GM12874 (cell line): Measurements from ENCODE around the gene MN1.

Experiments used
- CTCF ChIP-seq: IDR thresholded peaks from 2 replicates; pipeline ENCODE4 v1.5.1; 2011; ENCODE audit warnings: low read depth, mild to moderate bottlenecking, control low read depth, low read length, moderate library complexity; ENCODE audit not compliant: insufficient read depth

The MN1 gene

GRCh38 chr22:27802346-27803073 is 954 bp upstream of the MN1 start:
- TF ChIP-seq CTCF, result no peak

DNA sequence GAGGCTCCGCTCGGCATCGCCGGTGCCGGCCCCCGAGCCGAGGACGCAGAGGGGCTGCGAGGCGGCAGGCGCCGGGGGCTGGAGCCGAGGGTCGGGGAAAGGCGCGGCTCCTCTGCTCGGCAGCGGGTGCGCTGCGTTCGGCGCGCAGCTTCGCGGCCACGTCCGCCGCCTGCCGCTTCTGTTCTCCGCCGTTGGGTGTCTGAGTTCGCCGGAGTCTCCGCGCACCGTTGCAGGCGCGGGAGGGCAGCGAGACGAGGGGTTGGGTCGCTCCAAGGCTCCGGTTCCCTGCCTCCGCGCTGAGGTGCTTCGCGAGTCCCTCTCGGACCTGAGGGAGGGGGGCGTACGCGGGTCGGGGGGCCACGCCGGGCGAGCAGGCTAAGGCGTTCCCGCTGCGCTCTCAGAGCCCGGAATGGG is 347 bp downstream of the MN1 start:
- no peak for TF ChIP-seq CTCF

DNA sequence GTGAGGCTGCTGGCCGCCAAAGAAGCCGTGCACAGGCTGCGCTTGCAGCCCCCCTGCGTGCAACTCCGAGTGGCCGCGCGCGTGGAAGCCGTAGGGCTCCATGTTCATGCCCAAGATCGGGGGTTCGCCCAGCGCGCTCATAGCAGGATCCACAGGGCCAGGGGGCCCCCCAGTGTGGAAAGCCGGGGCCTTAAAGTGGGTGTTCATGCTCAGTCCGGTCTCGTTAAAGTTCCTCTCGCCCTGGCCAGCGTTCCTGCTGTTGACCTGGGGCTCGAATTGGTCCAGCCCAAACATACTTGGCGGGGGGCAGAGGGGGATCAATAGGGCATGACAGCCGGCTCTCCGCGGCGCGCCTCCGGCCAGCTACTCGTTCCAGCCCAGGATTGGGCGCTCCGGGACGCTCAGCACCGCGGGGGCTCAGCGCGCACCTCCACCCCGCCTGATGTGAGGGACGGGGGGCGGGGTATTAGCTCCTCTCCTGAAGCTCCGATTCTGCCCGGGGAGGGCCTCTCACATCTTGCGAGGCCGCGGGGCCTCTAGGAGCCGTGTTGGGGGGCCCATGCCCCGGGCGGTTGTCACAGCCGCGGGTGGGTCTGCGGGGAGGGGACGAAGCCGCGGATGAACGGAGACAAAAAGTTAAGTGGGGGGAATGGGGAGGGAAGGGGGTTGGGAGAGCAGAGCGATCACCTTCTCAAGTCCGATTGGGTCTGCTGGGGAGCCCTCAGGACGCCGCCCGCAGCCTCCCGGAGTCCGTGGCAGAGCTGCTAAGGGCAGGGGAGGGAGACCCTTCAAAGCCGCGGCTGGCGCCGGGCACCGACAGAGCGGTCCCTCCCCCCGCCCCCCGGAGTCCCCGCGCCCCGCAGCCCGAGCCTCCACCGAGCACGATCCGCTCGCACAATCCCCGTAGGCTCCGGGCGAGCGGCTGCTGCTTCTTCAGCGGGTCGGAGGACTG is 1.0 kb downstream of the MN1 start:
- no peak for TF ChIP-seq CTCF

- TF ChIP-seq CTCF, result no peak
Measured at GRCh38 chr22:27799827-27800249, 1.7 kb downstream of the MN1 start.

DNA sequence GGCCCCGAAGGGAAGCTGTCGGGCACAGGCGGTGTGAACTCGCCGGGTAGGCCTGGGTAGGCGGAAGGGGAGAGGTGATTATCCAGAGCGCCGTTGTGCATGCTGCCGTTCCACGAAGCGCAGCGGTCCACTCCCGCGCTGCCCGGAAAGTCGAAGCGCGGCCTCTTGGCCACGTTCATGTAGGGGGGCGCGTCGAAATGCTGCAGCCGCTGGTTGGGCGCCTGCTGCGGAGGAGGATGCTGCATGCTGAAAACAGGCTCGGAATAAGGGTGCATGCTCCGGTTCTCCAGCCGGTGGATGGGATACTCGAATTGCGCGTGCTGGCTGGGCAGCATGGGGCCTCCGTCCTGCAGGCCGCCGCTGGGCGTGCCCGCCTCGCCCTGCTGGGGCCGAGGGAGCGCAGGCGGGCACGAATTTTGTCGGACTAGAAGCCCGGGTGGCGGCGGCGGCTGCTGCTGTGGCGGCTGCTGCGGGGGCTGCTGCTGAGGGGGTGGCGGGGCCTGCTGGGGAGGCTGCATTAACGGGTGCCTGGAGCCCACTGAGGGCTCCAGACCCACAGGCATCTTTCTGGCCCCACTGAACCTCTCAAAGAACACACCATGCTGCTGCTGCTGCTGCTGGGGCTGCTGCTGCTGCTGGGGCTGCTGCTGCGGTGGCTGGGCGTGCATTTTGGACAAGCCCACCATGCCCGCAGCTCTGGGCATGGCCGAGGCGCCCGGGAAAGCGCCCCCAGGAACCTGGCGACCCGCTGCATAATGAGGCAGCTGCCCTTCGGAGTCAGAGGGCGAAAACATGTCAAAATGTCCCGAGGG is 2.3 kb downstream of the MN1 start:
- no peak for TF ChIP-seq CTCF

GRCh38 chr22:27798511-27799014 is 3.0 kb downstream of the MN1 start:
- no peak for TF ChIP-seq CTCF
